Hematopoietic multipotent progenitor cell treated with erythropoietin and hydrocortisone succinate and interleukin-3 and kit ligand, for 8 days (in vitro differentiated cells): ENCODE measurements around the gene SNTA1.
"Not testable (repeated sequence)": the region's sequence is repeated elsewhere in the genome, so short reads cannot be mapped to it uniquely, and the experiment has no call there.

Experiments
- DNase-seq: peaks from one replicate; pipeline ENCODE4 v3.0.0-alpha.2; 2015

SNTA1 gene

GRCh38 chr20:33391722-33392415 lies 51.7 kb downstream of the SNTA1 start:
- DNase-seq: no peak

- not testable (repeated sequence) for DNase-seq
Measured at GRCh38 chr20:33389326-33389725, 54.2 kb downstream of the SNTA1 start.

- DNase-seq: no peak
Measured at GRCh38 chr20:33388268-33388667, 55.3 kb downstream of the SNTA1 start.

- no peak for DNase-seq
Measured at GRCh38 chr20:33387177-33387576, 56.4 kb downstream of the SNTA1 start.

- DNase-seq: no peak
Measured at GRCh38 chr20:33386673-33387072, 56.9 kb downstream of the SNTA1 start.

- DNase-seq: no peak
Measured at GRCh38 chr20:33377366-33377765, 66.2 kb downstream of the SNTA1 start.

GRCh38 chr20:33373735-33374605 lies 69.6 kb downstream of the SNTA1 start:
- DNase-seq: no peak

- DNase-seq: no peak
Measured at GRCh38 chr20:33372993-33373441, 70.5 kb downstream of the SNTA1 start.

- DNase-seq: no peak
Measured at GRCh38 chr20:33370291-33370690, 73.3 kb downstream of the SNTA1 start.

GRCh38 chr20:33362898-33363297 lies 80.7 kb downstream of the SNTA1 start:
- no peak for DNase-seq

- no peak for DNase-seq
Measured at GRCh38 chr20:33359399-33360261, 83.9 kb downstream of the SNTA1 start.
